Measurements from ENCODE around the gene HNRNPUL2.
"Not testable (repeated sequence)": the region's sequence is repeated elsewhere in the genome, so short reads cannot be mapped to it uniquely, and the experiment has no call there.

Gene HNRNPUL2

DNA sequence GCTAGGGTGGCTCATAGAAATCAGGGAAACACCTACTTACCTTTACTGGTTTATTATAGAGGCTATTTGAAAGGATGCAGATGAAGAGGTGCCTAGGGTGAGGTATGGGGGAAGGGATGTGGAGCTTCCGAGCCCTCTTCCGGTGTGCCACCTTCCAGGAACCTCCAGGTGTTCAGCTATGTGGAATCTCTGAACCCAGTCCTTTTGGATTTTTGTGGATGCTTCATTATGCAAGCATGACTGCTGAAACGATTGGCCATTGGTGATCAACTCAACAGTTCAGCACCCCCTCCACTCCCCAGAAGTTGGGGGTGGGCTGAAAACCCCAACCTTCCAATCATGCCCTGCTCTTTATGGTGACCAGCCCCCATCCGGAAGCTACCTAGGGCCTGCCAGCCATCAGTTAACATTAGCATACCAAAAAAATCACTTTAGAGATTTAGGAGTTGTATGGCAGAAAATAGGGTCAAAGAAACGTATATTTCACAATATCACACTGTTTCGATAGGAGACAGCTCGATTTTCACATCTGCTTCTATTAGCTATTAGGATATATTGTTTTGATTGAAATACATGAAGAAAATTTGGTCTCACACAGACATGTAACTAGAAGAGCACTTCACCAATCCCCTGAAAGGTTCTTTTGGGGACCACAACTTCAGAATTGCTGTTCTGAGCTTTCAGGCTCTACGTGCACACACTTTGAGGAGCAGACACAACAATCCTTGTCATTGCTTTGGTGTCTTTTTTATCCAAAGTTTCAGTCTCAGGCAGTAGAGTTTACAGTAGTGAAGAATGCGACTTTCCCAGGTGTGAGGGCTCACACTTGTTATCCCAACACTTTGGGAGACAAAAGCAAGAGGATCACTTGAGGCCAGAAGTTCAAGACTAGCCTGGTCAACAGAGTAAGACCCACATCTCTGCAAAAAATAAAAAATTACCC is 30.9 kb upstream of the HNRNPUL2 start:
- no peak for DNase-seq (ENCODE audit: extremely low spot score)
- TF ChIP-seq, protein P1, sequence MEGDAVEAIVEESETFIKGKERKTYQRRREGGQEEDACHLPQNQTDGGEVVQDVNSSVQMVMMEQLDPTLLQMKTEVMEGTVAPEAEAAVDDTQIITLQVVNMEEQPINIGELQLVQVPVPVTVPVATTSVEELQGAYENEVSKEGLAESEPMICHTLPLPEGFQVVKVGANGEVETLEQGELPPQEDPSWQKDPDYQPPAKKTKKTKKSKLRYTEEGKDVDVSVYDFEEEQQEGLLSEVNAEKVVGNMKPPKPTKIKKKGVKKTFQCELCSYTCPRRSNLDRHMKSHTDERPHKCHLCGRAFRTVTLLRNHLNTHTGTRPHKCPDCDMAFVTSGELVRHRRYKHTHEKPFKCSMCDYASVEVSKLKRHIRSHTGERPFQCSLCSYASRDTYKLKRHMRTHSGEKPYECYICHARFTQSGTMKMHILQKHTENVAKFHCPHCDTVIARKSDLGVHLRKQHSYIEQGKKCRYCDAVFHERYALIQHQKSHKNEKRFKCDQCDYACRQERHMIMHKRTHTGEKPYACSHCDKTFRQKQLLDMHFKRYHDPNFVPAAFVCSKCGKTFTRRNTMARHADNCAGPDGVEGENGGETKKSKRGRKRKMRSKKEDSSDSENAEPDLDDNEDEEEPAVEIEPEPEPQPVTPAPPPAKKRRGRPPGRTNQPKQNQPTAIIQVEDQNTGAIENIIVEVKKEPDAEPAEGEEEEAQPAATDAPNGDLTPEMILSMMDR (IDR thresholded peaks at IDR 0.05; ENCODE audit: control extremely low read depth, extremely low read depth, low read depth, missing control alignments): no peak
- ChIA-PET CTCF (interaction anchor here (0.9 to 2.4 kb wide), 5 partner anchors 10 to 165 kb away, joined by 3 to 18 read pairs (median 3); partner anchors contain the start of genes C11orf98 and TAF6L), POLR2A (no interaction called here)

DNA sequence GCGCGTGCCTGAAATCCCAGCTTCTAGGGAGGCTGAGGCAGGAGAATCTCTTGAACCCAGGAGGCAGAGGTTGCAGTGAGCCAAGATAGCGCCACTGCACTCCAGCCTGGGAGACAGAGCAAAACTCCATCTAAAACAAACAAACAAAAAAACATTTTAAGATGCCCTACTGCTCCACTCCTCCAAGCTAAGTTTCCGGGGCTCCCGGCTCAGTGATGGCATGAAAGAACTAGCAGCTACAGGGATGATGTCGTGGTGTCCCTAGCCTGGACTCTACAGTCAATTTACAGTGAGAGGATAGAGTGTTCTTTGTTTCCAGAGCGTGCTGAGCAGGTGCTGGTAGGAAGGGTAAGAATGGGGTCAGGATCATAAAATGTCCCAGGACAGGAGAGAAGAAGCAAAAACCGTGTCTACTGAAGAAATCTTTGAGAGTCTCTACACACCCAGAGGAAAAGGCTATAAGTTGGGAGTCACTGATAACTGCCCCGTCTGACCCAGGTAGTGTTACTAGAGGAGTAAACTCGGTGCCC is 27.9 kb upstream of the HNRNPUL2 start:
- TF ChIP-seq, protein P1 (IDR thresholded peaks at IDR 0.05; ENCODE audit: control extremely low read depth, extremely low read depth, low read depth, missing control alignments): no peak
- ChIA-PET POLR2A (interaction anchor here (0.6 to 2.0 kb wide), 3 partner anchors 9 to 120 kb away, joined by 4 to 9 read pairs (median 5); partner anchors contain the start of gene TAF6L), CTCF (interaction anchor here (1.6 to 5.5 kb wide), 4 partner anchors 13 to 32 kb away, joined by 6 to 46 read pairs (median 22); partner anchors contain the start of genes TAF6L and TMEM179B)
- no peak for DNase-seq (ENCODE audit: extremely low spot score)

DNA sequence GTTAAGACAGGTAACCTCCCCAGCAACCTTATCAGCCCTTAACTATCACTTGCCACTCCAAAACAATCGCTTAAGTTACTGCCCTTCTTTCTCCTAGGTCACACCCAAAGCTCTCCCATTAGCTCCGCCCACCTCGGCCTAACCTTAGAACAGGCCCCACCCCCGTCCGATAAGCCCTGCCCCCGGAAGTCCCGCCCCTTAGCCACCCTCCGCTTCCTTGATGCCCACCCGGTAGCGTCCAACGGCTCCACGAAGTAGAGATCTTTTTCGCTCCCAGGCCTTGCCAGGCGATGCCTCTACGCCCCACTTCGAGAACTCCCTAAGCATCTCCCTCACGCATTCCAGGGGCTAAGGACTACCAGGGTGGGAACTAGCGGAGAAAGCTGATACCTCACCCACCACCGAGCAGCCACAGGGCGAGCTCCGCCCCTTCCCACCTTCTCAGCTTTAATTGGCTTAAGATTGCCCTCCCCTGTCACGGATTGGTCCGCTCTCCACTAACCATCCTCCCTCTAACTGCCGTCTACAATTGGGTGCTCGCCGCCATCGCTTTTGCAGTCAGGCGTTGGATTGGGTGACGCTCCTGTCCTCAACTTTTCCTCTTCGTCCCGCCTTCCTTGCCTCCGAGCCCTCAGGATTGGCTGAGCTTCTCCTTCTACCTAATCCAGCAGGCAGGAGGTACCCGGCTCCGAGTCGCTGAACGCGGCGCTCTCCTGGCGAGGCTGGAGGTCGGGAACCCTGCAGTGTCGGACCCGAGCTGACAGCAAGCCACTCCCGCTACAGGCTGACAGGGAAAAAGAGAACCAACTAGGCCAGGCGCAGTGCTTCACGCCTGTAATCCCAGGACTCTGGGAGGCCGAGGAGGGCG is 26.7 kb upstream of the HNRNPUL2 start, which contains the start of gene ZBTB3:
Gene ZBTB3, minus strand, starts transcription at position 425 of the 868 bp plus-strand sequence. CDS start 496 bp downstream, outside the sequence.
- ChIA-PET CTCF (interaction anchor here (0.8 to 5.5 kb wide), 16 partner anchors 8 to 329 kb away, joined by 3 to 46 read pairs (median 5); partner anchors contain the start of genes HNRNPUL2, POLR2G, SLC3A2 and TAF6L), POLR2A (interaction anchor here (0.6 to 2.6 kb wide), 20 partner anchors 8 to 180 kb away, joined by 3 to 27 read pairs (median 4); partner anchors contain the start of genes C11orf98, CSKMT, EEF1G and HNRNPUL2)
- TF ChIP-seq, protein P1 (IDR thresholded peaks at IDR 0.05; ENCODE audit: control extremely low read depth, extremely low read depth, low read depth, missing control alignments): no peak
- peak; percentile 96 for DNase-seq (ENCODE audit: extremely low spot score)

DNA sequence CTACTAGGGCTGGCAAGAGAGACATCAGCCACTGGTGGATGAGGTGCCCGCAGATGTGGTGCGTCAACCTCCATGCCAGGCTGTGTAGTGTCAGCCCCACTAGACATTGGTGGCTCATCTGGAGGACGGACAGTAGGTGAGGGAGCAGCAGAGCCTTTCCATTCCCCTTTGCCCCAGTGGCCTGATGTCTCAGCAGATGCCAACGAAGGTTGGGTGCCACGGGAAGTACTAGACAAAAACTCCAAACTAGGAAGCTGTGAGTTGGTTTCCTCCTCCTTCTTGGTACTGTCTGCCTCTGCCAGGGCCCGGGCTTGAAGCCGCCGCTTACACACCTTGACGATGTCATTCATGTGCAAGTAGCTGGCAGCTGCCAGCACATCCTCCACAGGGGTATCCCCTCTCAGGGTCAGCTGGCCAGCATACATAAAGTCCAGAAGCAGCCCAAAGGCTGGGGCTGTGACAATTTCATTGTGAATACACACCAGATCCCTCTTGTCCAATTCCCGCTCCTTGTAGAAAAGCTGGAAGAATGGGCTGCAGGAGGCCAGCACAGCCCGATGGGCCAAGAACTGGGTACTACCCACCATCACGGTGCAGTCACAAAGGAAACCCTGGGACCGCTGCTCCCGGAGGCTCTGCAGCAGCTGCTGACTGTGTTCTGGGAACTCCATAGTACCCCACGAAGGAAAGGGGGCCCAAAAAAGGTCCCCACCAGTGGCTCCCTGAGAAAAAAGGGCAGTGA is 25.9 kb upstream of the HNRNPUL2 start:
- no peak for DNase-seq (ENCODE audit: extremely low spot score)
- CTCF ChIA-PET: interaction anchor here (0.8 to 5.5 kb wide), 14 partner anchors 9 to 328 kb away, joined by 3 to 46 read pairs (median 6); partner anchors contain the start of genes HNRNPUL2, POLR2G, SLC3A2 and TAF6L

DNA sequence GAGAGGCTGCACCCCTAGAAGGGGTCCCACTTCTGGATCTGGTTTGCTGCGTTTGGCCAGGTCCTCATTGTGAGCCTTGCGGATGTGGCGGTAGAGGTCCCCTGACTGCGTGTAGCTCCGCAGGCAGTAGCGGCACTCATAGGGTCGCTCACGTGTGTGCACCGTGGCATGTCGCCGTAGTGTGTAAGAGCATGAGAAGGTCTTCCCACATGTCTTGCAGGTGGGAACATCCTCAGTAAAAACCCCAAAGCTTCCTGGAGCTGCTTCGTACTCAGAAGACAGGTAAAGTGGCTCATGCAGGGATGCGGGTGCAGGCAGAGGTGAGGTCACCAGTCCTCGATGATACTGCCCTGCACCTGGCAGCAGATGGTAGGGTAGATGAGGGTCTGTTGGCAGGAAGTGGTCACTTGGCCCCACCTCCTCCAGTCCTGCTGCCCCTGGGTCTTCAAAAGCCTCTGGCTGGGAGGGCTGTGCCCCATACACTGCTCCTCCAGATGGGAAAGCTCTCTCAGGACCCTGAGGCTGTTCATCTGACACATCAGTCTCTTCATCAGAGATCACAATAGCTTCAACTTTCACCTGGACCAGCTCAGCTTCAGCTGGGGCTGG is 25.0 kb upstream of the HNRNPUL2 start:
- ChIA-PET CTCF (interaction anchor here (0.9 to 5.5 kb wide), 7 partner anchors 10 to 57 kb away, joined by 3 to 46 read pairs (median 8); partner anchors contain the start of genes POLR2G, TAF6L and TMEM179B), POLR2A (interaction anchor here (0.5 to 2.6 kb wide), 2 partner anchors 78 to 88 kb away, joined by 3 to 27 read pairs; partner anchors contain the start of gene WDR74)

More for the DNA sequence above, 25.9 kb upstream of the HNRNPUL2 start:
- POLR2A ChIA-PET: interaction anchor here (0.5 to 2.6 kb wide), 17 partner anchors 9 to 179 kb away, joined by 3 to 27 read pairs (median 6); partner anchors contain the start of genes C11orf98, CSKMT, EEF1G and HNRNPUL2
- TF ChIP-seq, protein P1 (IDR thresholded peaks at IDR 0.05; ENCODE audit: control extremely low read depth, extremely low read depth, low read depth, missing control alignments): no peak

DNA sequence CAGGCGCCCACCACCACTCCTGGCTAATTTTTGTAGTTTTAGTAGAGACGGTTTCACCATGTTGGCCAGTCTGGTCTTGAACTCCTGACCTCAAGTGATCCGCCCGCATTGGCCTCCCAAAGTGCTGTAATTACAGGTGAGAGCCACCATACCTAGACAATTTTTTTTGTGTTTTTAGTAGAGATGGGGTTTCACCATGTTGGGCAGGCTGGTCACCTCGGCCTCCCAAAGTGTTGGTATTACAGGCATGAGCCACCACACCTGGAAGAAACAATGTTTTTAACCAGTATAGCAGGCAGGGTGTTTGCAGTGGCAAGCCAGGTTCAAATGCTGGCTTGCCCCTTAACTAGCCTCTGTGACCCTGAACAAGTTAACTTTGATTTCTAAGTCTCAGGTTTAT is 22.7 kb upstream of the HNRNPUL2 start:
- DNase-seq (ENCODE audit: extremely low spot score); POLR2A ChIA-PET: not testable (repeated sequence)
- CTCF ChIA-PET: interaction anchor here (1.2 to 1.7 kb wide), 2 partner anchors 8 to 20 kb away, joined by 3 to 4 read pairs; no protein-coding TSS in a partner anchor

More for the DNA sequence above, 25.0 kb upstream of the HNRNPUL2 start:
- TF ChIP-seq, protein P1 (IDR thresholded peaks at IDR 0.05; ENCODE audit: control extremely low read depth, extremely low read depth, low read depth, missing control alignments): no peak
- no peak for DNase-seq (ENCODE audit: extremely low spot score)
